IPS-NIHi7 (cell line): ENCODE results near the gene UBE2D2.

Experiments used
- DNase-seq: peaks from one replicate; pipeline ENCODE4 v3.0.0; 2012; ENCODE audit warnings: mixed read lengths; ENCODE audit errors: extremely low spot score

Gene UBE2D2

DNA sequence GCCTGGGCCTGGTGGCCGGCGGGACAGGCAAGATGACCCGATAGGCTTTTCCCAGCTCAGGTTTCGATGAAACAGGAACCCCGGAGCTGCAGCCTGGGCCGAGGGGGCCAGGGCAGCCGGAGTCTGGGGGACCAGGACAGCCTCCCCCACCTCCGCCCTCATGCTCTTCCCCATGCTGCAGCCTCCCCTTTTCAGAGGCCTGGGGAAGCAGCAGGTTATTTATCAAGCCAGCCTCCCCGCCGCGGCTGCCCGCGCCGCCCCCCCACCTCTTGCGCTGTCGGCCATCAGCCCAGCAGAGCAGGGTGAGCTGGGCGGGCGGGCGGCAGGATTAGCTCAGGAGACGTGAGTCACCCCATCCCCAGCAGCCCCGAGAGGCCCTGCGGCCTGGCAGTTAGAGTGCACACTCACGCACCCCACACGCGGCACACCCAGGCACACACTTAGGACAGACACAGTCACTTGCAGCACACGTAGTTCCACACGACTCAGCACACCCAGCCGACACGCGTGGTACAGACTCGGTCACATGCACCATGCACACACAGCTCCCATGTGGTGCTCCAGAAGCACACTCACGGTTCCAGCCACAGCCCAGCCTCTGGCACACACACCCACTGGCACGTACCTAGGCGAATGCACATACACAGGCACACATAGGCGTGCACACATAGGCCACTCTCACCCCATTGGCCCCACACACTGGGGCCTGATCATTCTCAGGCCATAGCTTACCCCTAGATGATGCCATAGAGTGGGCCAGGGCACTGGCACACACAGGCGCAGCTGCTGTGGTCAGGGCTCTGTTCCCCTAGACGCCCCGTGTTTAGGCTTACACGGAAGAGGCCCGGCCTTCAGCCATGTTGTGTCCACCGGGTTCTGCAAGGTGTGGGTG, 100.0 kb downstream of the UBE2D2 start:
- no peak for DNase-seq

DNA sequence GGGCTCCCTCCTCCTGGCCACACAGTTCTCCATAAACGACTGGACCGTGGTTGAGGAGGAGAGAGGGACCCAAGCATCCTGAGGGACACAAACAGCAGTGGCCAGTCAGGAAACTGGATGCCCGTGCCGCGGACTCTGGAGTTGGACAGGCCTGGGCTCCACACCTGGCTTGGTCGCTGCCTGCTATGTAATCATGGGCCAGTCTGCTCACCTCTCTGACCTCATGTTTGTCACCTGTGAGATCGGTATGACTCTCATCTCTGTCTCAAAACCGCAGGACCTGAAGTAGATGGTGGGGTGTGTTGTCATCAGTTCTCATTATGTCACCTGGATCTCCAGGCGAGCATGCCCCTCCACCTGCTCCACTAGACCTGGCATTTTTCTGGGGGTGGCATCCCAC, 101.5 kb downstream of the UBE2D2 start:
- no peak for DNase-seq

GRCh38 chr5:139663207-139664085, 102.3 kb downstream of the UBE2D2 start:
- DNase-seq = no peak

GRCh38 chr5:139664086-139664693, 103.1 kb downstream of the UBE2D2 start:
- no peak for DNase-seq

DNA sequence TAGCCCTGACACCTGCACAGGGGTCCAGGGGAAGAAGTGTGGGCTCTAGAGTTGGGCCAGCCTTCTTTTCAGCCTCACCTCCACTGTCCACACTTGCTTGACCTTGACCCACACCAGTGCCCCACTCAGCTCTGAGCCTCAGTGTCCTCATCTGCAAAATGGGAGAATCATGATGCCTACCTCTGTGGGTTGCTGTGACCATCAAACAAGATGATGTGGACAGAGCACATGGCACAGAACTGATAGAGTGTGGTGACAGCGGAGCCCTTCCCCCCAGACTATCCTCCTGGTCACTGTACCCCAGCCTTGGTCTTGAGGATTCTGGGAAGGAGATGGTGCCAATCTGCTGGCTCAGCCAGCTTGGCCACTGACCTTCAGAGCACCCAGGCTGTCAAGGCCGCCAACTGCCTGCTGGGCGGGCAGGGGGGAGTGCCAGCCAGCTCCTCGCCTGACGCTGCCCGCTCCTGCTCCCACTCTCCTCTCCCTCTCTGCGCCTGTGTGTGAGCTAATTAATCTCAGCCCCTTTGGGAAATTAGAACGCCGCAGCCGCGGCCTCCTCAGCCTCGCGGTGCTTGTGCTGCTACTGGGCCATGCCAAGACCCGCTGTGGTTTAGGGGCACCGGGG, 103.7 kb downstream of the UBE2D2 start:
- no peak for DNase-seq

DNA sequence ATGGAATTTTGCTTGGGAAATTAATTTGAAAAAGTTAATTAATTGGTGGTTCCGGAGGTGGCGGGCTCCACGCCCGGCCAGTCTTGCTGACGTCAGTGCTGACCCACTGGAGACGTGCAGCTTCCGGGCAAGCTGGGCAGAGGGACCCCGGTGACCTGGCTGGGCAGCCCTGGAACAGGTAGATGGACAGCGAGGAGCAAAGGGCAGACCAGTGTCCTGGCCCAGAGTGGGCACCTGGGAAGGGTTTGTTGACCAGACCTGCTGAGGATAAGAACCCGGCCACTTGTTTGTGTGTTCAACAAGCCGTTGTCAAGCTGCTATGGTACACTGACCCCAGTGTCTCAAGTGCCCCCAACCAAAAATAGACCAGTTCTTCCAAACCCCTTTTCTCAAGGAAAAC, 104.5 kb downstream of the UBE2D2 start:
- no peak for DNase-seq

GRCh38 chr5:139666551-139666950, 105.4 kb downstream of the UBE2D2 start:
- DNase-seq = no peak

DNA sequence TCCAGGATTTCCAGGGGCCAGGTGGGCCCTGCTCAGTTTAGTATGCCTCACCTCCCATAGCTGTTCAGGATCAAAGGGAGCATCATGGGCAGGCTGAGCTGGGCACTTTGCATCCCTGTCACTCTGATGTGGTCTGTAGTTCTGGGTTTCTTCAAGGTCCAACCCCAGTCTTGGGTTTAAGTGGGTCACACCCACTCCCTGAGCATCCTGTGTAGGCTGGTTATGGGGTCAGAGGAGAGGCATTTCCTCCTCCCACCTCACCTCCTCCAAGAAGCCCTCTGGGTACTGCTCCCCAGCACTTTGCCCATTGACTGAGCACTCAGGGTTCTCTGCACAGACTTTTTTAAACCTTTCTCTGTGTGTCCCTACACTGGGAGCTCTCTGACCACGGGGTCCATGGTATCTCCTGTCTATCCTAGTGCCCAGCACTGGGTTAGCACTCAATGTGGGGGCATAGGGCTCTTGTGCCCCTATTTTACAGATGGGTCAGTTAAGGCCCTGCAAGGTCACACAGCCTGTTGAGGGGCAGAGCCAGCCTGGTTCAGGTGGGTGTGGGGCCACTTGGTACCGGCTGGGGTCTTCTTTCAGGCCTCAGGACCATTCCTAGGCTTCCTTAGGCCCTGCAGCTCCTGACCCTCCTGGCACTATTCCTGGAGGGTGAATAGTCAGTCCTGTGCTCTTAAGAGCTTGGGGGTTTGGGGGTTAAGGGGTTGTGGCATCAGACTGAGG, 106.0 kb downstream of the UBE2D2 start:
- no peak for DNase-seq

GRCh38 chr5:139667730-139668063, 106.6 kb downstream of the UBE2D2 start:
- DNase-seq = no peak

- DNase-seq = no peak
Measured at GRCh38 chr5:139668064-139668880, 107.1 kb downstream of the UBE2D2 start.

- DNase-seq = no peak
Measured at GRCh38 chr5:139668924-139669661, 108.0 kb downstream of the UBE2D2 start.

- DNase-seq = no peak
Measured at GRCh38 chr5:139669662-139670368, 108.7 kb downstream of the UBE2D2 start.

DNA sequence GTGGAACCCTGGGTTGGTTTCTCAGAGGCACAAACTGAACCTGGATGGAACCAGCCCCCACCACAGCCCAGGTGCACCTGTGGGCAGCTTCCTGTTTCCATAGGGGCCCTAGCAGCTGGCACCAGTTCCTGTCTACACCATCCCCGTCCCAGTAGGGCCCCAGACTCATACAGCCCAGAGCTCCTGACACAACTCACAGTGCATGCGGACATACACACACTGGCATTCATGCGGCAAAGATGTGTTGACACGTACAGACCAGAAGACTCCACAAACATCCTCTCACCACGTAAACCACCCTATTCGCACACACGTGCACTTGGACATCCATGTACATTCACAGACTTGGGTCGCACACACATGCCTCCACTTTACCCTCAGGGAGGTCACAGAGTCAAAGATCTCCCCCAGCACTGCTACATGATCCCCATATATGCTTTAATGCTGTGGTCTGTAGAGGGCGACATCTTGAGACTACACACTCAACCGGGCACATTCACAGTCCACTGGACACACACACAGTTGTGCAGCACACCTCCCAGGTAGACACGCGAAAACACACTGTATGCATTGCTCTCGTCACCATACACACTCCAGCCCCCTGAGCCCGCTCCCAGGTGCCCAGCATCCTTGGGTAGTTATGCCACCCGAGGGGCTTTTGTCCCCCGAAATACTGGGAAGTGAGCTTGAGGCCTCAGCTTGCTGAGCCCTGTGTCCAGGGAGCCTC, 109.4 kb downstream of the UBE2D2 start:
- no peak for DNase-seq

DNA sequence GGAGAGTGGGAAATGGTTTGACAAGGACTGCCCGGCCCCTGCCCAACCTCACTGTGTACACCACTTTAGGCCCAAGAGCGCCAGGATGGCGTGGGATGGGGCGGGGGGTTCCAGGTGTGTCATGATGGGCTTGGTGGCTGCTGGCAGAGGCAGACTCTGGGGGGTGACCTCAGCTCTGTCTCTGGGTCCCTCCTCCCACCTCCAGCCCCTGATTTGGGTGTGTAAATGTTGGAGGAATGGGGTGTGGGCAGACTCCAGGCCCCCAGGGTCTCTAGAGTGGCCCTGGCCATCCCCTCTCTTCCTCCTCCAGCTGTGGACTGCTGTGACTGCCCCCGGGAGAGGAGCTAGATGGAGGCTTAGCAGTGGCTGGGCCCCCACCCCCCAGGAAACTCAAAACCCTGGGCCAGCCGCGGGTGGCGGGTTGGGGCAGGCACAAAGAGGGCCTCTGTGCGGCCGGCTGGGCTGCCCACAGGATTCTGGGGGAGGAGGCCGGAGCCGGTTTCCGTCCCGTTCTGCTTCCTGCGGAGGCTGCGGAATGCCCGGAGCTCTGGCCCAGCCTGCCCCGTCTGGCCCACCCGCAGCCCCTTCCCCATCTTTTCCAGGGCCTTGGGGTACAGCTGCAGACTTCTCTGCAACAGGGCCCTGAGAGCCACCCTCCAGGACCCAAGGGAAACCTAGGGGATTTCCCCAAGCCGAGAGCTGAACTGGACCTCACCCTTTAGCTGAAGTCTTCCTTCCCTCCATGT, 110.1 kb downstream of the UBE2D2 start:
- no peak for DNase-seq

DNA sequence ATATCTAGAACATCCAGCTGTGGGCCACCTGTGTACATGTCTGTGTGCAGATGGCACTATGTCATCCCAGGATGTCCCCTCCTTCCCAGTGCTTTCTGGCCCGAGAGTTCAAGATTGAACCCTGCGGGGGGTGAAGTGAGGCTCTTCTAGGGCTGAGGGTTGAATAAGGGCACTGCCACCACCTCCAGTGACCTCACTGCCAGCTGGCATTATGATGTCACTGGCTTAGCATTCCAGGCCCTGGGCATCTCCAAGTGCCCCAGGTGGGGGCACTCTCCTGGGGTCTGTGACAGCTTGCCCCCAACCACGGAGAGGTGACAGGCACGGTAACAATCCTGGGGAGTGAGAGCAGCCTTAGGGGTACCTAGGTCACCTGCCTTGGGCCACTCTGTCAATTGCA, 114.1 kb downstream of the UBE2D2 start:
- no peak for DNase-seq

DNA sequence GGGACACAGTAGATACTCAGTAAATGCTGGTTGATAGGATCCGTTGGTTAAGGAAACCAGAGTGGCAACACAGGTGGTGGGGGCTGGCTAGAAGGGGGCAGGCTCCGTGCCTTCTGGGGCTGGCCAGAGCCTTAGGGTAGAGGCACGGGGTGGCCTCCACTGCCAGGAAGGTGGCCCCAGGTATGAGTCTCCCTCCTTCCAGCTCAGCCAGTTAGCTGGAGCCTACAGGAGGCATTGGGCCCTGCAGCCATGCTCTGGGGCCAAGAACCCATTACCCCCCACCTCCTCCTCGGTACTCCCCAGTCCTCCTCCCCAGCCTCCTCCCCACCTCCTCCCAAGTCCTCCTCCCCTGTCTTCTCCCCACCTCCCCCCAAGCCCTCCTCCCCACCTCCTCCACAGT, 114.7 kb downstream of the UBE2D2 start:
- no peak for DNase-seq

- DNase-seq = no peak
Measured at GRCh38 chr5:139676406-139676805, 115.3 kb downstream of the UBE2D2 start.
